GM18909 (cell line): ENCODE data around the gene TTPAL.

Experiments
- ATAC-seq: cut with Tn5 transposase; IDR thresholded peaks from one replicate; pipeline ENCODE4 v1.9.1; 2021; ENCODE audit warnings: mild to moderate bottlenecking; ENCODE audit not compliant: unreplicated experiment, poor library complexity

TTPAL gene

DNA sequence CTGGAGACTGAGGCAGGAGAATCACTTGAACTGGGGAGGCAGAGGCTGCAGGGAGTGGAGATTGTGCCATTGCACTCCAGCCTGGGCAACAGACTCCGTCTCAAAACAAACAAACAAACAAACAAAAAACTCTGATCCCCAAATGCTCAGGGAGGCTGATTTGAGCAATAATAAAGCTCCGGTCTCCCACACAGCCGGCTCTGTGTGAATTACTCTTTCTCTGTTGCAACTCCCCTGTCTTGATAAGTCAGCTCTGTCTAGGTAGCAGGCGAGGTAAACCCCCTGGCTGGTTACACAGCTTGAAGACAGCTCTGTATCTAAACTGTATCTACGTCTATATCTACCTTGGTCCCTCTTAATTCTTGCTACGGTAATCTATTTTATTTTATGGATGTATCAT is 52.6 kb downstream of the TTPAL start:
- ATAC-seq, result no peak

DNA sequence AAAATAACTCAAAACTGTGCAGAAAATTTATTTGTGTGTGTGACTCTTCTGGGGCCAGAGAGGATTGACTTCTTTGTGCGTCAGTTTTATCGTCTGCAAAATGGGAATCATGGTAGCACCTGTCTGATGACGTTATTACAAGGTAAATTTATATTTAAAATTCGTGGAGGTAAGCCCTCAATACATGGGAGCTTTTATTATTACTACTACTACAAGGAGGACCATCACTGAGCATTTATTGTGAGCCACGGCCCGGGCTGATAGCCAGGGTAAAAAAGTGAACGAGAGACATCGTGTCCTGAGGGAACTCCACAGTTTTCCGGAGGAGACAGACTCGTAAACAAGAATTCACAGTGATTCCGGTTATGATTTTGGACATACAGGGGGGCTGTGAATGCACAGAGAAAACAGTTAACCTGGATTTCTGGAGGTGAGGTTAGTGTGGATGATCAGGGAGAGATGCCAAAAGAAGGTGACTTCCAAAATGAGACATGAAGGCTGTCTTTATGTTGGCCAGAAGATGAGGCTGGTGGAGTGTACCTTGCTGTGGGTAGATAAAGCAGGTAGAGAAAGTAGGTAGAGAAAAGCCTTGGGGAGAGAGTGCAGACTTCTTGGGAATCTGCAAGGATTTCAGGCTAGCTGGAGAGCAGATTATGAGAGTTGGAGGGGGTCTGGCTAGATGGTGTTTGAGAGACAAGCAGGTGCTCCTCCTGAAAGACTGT is 56.7 kb downstream of the TTPAL start:
- ATAC-seq, result no peak

GRCh38 chr20:44532981-44533331 is 57.3 kb downstream of the TTPAL start:
- no peak for ATAC-seq

GRCh38 chr20:44533928-44534327 is 58.3 kb downstream of the TTPAL start:
- ATAC-seq, result no peak

DNA sequence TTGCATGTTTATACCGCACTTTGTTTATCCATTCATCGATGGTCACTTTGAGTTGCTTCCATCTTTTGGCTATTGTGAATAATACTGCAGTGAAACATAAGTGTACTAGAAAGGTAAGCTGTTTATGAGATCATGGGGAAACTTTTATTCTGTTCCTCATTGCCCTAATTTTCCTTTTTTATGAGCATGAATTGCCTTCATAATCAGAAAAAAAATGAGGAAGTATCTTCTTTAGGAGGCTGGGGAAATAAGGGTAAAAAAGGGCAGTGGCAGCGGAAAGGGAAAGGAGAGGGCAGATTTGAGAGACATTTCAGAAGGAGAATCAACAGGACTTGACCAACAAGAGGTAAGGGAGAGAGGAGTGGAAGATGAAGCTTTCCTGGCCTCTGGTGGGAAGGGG is 60.5 kb downstream of the TTPAL start:
- no peak for ATAC-seq

- no peak for ATAC-seq
Observed at GRCh38 chr20:44537993-44538392, 62.3 kb downstream of the TTPAL start.

DNA sequence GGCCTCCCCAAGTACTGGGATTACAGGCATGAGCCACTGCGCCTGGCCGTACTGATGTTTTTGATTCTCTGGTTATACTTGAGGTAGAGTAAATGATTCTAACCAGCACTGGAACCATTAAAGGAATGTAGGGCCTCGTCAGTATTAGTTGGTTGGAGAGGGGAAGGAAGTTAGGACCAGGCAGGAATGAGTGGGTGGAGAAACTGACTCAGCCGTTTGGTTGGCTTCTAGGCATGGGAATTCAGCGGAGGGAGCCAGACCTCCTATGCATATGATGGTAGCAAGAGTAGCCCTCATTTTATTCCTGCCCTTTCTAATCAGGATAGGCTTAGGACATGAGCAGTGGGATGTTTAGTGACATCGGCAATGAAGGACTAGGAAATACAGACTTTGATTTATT is 65.2 kb downstream of the TTPAL start:
- no peak for ATAC-seq

DNA sequence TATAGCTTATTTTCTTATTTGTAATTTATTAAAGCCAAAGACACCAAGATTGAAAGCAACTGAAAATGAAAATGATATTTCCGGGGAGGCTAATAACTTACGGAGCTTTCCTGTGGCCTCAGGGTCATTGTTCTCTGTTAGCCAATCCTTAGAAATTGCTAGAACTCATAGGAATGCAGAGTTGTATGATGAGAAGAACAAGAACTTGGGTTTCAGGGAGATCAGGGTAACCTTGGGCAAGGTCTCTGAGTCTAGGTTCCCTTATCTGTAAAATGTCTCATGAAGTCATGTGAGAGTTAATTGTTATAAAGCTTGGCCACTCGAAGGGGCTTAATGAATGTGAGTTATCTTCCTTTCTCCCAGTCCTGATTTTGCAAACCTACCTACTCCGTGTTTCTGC is 66.3 kb downstream of the TTPAL start:
- ATAC-seq, result no peak

DNA sequence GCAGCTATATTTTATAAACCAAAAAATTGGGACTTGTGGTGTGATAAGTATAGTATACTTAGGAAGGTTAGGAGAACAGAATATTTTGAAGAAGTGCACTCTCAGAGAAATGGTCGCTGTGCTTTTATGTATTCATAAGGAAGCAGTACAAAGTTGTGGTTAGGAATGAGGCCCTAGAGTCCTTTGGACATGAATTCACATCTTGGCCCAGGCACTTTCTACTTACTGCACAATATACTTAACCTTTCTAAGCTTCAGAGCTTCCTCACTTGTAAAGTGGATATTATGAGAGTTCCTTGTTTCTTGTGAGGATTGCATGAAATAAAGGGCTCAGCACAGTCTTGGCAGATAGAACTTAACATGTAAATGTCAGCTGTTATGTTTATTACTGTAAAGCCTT is 67.2 kb downstream of the TTPAL start:
- ATAC-seq, result no peak

- no peak for ATAC-seq
Observed at GRCh38 chr20:44543358-44543757, 67.7 kb downstream of the TTPAL start.
